ENCODE data around the gene STIM2.

DNA sequence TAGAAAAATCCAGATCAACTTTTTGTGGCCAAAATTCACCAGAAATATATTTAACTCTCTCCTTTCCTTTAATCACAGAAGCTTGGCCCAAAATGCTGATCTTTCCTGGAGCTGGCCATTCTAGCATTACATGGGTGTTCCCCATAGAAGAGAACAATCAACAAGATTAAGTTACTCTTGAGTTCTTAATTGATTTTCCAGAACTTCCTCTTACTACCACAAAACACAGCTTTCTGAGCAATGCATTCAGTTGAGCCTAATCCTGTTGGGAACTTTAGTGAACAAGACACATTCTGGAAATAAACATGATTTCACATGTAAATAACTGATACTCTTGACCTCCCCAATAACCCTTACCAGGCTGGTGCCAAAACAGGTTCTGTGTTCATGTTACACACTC is 45.4 kb upstream of the STIM2 start:
- TF ChIP-seq, protein P1, sequence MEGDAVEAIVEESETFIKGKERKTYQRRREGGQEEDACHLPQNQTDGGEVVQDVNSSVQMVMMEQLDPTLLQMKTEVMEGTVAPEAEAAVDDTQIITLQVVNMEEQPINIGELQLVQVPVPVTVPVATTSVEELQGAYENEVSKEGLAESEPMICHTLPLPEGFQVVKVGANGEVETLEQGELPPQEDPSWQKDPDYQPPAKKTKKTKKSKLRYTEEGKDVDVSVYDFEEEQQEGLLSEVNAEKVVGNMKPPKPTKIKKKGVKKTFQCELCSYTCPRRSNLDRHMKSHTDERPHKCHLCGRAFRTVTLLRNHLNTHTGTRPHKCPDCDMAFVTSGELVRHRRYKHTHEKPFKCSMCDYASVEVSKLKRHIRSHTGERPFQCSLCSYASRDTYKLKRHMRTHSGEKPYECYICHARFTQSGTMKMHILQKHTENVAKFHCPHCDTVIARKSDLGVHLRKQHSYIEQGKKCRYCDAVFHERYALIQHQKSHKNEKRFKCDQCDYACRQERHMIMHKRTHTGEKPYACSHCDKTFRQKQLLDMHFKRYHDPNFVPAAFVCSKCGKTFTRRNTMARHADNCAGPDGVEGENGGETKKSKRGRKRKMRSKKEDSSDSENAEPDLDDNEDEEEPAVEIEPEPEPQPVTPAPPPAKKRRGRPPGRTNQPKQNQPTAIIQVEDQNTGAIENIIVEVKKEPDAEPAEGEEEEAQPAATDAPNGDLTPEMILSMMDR (IDR thresholded peaks at IDR 0.05): no peak
- no peak for TF ChIP-seq EZH2 (IDR thresholded peaks at IDR 0.05)
- TF ChIP-seq EZH2phosphoT487 (IDR thresholded peaks at IDR 0.05): no peak

Data from neural progenitor cell (in vitro differentiated cells).